ENCODE results near the gene CYTH2.

Gene CYTH2, protein sequence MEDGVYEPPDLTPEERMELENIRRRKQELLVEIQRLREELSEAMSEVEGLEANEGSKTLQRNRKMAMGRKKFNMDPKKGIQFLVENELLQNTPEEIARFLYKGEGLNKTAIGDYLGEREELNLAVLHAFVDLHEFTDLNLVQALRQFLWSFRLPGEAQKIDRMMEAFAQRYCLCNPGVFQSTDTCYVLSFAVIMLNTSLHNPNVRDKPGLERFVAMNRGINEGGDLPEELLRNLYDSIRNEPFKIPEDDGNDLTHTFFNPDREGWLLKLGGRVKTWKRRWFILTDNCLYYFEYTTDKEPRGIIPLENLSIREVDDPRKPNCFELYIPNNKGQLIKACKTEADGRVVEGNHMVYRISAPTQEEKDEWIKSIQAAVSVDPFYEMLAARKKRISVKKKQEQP
- long read RNA-seq, donor 1, full-length matches to known transcripts: 29 of 44 reads
- long read RNA-seq, donor 1, partial matches to known transcripts: 15 of 44 reads
- long read RNA-seq, donor 1, other reads (novel, unspliced or antisense): 0 of 44 reads
- long read RNA-seq, donor 2, full-length matches to known transcripts: 13 of 13 reads
- long read RNA-seq, donor 2, partial matches to known transcripts: 0 of 13 reads
- long read RNA-seq, donor 2, other reads (novel, unspliced or antisense): 0 of 13 reads
- long read RNA-seq, donor 3, full-length matches to known transcripts: 5 of 10 reads
- long read RNA-seq, donor 3, partial matches to known transcripts: 5 of 10 reads
- long read RNA-seq, donor 3, other reads (novel, unspliced or antisense): 0 of 10 reads
- long read RNA-seq, donor 4, full-length matches to known transcripts: 25 of 40 reads
- long read RNA-seq, donor 4, partial matches to known transcripts: 15 of 40 reads
- long read RNA-seq, donor 4, other reads (novel, unspliced or antisense): 0 of 40 reads
- long read RNA-seq, donor 5, full-length matches to known transcripts: 20 of 35 reads
- long read RNA-seq, donor 5, partial matches to known transcripts: 15 of 35 reads
- long read RNA-seq, donor 5, other reads (novel, unspliced or antisense): 0 of 35 reads
- long read RNA-seq, donor 6, full-length matches to known transcripts: 16 of 16 reads
- long read RNA-seq, donor 6, partial matches to known transcripts: 0 of 16 reads
- long read RNA-seq, donor 6, other reads (novel, unspliced or antisense): 0 of 16 reads
- long read RNA-seq, donor 7, full-length matches to known transcripts: 30 of 64 reads
- long read RNA-seq, donor 7, partial matches to known transcripts: 34 of 64 reads
- long read RNA-seq, donor 7, other reads (novel, unspliced or antisense): 0 of 64 reads
- long read RNA-seq, donor 8, full-length matches to known transcripts: 24 of 44 reads
- long read RNA-seq, donor 8, partial matches to known transcripts: 20 of 44 reads
- long read RNA-seq, donor 8, other reads (novel, unspliced or antisense): 0 of 44 reads

DNA sequence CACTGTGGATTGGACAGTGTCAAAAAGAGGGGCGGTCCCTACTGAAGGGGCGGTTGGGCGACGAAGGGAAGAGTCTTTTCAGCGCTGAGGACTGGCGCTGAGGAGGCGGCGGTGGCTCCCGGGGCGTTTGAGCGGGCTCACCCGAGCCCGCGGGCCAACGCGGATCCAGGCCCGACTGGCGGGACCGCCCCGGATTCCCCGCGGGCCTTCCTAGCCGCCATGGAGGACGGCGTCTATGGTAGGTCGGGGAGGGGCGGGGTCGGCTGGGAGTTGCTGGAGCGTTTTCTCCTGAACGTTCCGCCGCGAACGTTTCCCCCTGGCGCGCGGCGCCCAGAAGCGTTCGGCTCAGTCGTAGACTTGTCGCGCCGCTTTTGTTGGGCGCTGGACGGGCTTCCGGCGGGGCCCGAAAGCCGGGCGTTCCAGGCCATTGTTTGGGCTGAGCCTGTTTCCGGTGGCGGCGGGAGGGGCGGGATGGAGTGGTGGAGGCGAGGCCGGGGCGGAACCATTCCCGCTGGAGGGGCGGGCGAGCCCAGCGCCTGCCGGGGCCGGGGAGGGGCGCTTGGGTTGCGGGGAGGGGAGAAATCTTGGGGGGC is at the start of gene CYTH2:
TSS of gene CYTH2 (plus strand) at position 81 of the 593 bp plus-strand sequence. CDS start at position 220, 139 bp downstream.
- DNase-seq: peak; percentile 95

DNA sequence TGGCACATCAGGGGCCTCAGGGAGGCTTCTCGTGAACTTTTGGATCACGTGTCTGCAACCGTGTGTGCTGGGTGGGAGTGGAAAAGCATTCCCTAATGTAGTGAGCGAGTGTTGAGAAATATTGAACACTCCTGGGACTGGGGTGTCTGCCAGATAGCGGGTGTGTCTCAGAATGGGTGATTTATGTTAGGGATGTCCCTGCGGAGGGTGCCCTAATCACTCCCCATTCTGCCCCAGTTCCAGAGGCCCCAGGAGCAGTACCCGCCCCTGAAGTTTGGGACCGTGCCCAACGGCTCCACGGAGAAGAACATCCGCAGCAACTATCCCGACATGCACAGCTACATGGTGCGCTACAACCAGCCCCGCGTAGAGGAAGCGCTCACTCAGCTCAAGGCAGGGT is 47.6 kb upstream of the CYTH2 start:
- no peak for DNase-seq

DNA sequence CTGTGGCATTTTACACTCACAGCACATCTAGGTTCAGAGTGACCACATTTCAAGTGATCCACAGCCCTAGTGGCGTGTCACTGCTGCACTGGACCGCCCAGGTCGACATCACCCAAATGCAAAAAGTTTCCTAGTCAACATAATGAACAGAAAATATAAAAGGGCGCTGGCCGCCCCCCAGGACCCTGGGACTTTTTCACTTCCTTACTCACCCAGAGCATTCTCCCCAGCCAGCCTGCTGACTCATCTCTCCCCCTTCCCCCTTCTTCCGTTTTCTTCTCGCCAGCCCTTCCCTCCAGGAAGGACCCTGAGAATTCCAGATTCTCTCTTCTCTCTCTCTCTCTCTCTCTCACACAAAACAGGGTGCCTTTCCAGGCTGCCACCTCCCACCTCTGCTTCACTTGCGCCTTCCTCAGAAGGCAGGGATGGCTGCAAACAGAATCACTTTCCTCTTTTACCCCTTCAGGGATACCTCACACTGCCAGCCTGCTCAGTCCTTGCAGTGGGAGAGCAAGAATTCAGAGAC is 44.4 kb upstream of the CYTH2 start:
- no peak for DNase-seq

DNA sequence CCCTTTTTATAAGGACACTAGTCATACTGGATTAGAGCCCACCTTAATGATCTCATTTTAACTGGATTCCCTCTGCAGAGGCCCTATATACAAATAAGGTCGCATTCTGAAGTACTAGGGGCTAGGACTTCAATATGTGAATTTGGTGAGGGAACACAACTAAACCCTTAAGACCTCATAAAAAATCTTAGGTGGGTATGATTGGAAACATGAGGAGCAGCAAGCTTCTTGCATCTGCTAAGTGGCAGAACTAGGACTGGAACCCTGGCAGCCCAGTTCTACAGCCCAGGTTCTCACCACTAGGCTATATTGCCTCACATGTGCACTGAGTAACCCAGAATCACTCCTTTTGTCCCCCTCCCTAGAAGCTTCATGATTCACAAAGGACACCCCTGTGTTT is 40.5 kb upstream of the CYTH2 start:
- no peak for DNase-seq

DNA sequence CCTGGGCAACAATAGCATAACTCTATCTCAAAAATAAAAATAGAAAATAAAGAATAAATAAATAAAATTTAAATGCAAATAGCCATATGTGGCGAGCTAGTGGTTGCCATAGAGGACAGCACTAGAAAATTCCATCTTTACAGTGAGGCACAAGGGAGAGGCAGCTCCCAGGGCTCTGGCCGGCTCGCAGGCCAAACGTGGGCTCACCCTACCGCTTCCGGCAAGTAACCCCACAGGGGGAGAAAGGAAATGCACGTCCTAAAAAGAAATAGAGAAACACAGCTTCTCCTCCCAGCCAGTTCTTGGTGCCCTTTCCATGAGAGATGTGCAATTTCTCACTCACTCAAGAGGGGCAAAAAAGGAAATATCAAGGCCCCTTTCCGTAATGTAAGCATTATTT is 35.8 kb upstream of the CYTH2 start:
- DNase-seq: no peak

DNA sequence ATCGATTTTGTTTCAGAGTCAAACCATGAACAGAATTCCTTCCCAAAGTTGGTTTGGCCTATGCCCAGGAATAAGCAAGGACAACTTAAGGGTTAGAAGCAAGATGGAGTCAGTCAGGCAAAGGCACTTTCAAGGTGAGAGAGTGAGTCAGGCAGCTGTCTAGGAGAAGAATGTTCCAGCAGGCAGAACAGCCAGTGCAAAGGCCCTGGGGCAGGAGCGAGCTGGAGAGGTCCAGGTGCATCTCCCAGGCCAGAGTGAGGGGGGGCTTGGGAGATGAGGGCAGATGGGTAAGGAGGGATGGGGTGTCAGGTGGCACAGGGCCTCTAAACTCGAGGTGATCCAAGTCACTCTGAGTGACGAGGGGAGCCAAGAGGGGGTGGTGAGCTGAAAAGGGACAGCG is 32.6 kb upstream of the CYTH2 start:
- no peak for DNase-seq

DNA sequence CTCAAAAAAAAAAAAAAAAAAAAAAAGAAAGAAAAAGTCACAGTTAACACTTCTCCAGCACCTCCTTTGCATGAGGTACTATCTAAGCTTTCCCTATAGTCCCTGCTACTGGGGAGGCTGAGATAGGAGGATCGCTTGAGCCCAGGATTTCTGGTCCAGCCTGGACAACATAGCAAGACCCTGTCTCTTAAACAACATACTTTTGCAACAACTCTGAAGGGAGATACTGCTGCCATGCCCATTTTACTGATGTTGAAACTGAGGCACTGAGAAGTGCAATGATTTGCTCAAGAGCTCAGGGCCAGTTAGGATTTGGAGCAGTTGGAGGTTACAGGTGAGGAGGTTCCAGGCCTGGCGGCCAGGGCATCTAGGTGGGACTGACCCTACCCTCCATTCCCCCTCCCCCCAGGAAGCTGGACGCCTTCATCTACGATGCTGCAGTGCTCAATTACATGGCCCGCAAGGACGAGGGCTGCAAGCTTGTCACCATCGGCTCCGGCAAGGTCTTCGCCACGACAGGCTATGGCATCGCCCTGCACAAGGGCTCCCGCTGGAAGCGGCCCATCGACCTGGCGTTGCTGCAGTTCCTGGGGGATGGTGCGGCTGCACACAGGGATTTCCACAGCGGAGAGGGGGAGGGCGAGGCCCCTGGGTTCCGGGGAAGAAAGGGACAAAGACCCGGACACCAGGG is 27.7 kb upstream of the CYTH2 start:
- no peak for DNase-seq

DNA sequence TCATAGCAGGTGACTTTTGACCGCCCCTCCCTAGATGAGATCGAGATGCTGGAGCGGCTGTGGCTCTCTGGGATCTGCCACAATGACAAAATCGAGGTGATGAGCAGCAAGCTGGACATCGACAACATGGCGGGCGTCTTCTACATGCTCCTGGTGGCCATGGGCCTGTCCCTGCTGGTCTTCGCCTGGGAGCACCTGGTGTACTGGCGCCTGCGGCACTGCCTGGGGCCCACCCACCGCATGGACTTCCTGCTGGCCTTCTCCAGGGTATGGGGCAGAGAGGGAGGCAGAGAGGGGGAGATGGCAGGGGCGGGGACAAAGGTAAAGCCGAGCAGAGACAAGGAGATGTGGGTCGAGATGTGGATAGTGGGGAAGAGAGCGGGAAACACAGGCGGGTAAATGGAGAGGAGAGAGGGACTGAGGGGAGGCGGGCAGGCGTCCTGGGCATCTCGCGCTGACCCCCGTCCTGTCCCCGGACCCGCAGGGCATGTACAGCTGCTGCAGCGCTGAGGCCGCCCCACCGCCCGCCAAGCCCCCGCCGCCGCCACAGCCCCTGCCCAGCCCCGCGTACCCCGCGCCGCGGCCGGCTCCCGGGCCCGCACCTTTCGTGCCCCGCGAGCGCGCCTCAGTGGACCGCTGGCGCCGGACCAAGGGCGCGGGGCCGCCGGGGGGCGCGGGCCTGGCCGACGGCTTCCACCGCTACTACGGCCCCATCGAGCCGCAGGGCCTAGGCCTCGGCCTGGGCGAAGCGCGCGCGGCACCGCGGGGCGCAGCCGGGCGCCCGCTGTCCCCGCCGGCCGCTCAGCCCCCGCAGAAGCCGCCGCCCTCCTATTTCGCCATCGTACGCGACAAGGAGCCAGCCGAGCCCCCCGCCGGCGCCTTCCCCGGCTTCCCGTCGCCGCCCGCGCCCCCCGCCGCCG is 26.8 kb upstream of the CYTH2 start:
- DNase-seq: no peak

DNA sequence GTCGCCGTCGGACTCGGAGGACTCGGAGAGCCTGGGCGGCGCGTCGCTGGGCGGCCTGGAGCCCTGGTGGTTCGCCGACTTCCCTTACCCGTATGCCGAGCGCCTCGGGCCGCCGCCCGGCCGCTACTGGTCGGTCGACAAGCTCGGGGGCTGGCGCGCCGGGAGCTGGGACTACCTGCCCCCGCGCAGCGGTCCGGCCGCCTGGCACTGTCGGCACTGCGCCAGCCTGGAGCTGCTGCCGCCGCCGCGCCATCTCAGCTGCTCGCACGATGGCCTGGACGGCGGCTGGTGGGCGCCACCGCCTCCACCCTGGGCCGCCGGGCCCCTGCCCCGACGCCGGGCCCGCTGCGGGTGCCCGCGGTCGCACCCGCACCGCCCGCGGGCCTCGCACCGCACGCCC is 25.9 kb upstream of the CYTH2 start:
- DNase-seq: peak; percentile 54

DNA sequence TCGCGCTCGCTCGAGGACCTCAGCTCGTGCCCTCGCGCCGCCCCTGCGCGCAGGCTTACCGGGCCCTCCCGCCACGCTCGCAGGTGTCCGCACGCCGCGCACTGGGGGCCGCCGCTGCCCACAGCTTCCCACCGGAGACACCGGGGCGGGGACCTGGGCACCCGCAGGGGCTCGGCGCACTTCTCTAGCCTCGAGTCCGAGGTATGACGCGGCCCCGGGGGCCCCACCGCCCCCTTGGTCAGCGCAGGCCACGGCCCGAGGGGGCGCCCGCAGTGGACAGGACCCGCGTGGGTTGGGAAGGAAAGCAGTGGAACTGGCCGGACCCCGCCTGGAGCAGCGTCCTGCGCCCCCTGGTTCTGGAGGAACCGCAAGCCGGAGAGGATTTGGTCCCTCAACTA is 25.4 kb upstream of the CYTH2 start:
- peak; percentile 49 for DNase-seq

DNA sequence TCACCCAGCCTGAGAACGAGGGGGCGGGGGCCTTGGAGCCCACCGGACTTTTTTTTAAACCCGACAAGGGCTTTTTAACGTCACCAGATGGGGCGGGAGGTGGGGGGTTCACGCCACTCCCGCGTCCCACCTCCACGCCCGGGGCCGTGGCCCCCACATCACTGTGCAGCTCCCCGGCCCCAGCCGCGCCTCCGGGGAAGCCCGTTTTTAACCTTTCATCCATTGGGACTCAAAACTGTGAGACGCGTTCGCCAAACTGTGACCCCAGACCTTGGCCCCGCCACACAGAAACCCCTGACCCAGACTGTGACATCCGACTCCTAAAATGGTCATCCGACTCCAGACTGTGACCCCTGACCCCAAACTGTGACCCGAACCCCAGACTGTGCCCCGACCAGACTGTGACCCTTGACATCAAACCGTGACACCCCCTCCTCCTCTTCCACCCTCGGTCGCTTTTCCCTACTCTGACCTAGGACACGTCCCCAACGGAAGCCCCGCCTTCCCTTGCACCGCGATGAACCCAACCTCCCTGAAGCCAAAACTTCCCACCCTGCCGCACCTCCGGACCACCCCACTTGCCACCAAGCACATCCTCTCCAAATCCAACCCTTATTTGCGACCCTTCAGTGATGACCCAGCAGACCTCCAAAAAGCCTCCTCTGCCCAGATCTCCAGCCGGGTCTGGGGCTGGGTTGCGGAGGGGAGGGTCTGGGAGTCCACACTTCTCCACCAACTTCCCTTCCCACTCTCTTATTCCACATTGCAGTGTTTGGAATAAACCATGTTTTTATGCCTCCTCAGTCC is 24.8 kb upstream of the CYTH2 start:
- DNase-seq: no peak

DNA sequence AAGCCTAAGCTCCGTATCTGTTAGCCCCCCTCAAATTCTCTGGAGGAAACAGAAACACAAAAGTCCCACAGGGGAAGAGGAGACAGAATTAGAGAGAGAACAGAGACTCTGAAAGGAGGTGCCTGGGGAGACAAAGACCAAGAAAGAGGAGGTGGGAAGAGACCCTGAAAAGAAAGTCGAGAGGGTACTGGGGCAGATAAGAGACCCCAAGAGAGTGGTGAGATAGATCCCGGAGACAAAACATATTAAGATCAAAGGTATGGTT is 24.3 kb upstream of the CYTH2 start:
- no peak for DNase-seq

DNA sequence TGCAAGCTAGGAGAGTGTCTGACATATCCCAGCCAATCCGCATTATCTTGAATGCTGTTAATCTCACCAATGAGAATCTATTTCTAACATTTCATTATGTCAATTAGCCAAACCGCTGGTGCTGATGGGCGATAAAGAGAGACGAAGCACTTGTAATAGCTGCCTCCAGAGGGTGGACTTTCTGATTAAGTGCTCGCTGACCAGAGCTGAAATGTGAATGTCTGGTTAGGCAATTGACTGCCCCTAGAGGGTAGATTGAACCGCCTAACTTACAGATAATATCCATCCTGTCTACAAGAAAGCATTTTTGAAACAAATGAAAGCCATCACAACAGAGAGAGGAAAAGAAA is 23.9 kb upstream of the CYTH2 start:
- DNase-seq: no peak

DNA sequence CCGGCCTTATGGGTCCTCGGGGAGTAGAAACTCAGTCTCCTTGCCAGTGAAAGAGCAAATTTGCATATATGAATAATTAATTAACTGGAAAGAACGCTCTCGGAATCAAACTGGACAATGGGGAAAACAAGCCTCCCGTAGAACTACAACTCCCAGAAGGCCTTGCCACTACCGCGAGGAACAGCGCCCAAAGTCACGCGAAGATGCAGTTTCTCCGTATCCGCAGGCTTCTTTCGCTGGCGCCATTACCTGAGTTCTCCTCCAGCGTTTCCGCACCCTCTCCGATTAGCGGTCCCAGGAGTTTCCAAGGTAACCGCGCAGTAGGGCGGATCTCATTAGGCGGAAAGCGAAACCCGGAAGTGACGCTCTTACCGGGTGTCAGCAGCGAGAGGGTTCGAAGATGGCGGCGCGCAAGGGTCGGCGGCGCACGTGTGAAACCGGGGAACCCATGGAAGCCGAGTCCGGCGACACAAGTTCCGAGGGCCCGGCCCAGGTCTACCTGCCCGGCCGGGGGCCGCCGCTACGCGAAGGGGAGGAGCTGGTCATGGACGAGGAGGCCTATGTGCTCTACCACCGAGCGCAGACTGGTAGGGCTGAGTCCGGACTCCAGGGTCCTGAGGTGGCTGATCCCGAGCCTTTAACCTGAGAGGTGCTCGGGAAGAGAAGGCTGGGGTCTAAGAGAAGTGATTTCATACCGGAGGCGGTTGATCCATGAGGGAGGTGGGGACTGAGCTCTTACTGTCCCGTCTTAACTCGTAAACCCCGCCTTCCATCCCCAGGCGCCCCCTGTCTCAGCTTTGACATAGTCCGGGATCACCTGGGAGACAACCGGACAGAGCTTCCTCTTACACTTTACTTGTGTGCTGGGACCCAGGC is 23.3 kb upstream of the CYTH2 start, which contains the start of gene GRWD1:
TSS of gene GRWD1 (plus strand) at position 378 of the 876 bp plus-strand sequence. CDS start at position 401, 23 bp downstream.
- DNase-seq: peak; percentile 91

DNA sequence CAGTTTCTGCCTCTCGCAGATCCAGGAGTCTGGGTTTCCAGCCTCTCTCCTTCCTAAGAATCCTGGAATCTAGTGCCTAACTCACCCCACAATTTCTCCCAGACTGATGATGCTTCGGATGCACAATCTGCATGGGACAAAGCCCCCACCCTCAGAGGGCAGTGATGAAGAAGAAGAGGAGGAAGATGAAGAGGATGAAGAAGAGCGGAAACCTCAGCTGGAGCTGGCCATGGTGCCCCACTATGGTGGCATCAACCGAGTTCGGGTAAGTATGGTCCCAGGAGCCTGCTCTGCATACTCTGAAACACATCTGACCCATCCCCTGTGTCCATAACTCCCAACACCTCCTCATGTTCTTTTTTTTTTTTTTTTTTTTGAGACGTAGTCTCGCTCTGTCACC is 22.6 kb upstream of the CYTH2 start:
- DNase-seq: no peak

DNA sequence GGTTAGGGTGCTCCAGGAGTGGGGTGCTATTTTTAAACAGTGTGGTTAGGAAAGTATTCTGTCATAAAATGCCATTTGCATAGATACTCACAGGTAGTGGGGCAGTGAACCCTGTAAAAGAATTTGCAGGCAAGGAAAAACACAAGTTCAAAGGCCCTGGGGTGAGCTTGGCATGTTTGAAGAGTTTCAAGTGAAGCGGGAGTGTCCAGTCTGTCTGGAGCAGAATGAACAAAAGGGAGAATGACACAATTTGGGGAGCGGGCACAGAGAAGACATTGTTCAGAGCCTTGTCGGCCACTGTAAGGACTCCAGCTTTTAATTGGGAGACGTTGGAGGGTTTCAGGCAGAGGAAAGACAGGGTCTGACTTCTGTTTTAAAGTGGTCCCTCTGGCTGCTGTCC is 20.6 kb upstream of the CYTH2 start:
- no peak for DNase-seq

DNA sequence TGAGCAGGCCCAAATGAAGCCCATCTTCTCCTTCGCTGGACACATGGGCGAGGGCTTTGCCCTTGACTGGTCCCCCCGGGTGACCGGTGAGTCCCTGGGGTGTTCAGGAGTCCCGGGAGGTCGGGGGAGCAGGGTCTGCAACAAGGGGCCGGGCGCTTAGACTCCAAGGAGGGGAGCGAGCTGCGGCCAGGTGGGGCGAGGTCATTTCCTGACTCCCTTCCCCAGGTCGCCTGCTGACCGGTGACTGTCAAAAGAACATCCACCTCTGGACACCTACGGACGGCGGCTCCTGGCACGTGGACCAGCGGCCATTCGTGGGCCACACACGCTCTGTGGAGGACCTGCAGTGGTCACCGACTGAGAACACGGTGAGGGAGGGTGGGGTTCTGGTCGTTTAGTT is 18.7 kb upstream of the CYTH2 start:
- no peak for DNase-seq

DNA sequence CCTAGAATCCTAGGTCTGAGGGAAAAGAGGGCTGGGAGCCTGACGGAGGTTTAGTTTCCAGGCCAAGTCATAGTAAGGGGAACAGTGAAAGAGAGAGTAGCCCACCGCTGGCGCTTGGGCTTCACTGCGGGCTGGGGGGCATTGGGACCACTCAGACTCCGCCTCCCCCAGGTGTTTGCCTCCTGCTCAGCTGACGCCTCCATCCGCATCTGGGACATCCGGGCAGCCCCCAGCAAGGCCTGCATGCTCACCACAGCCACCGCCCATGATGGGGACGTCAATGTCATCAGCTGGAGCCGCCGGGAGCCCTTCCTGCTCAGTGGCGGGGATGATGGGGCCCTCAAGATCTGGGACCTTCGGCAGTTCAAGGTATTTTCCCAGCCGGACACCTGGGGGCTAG is 18.3 kb upstream of the CYTH2 start:
- no peak for DNase-seq
